Stimulated activated CD4-positive, alpha-beta T cell treated with anti-CD3 and anti-CD28 coated beads, Interleukin-1b, Interleukin-23, amount 100 ng/mL, for 4 hours (primary cell): Measurements from ENCODE around the gene CCSER1.

Experiments
- DNase-seq, 2 donors: peaks; one replicate each; pipeline ENCODE4 v3.0.0-alpha.2; 2020; ENCODE audit warnings: low read depth in 2 of 2

The CCSER1 gene

GRCh38 chr4:90570615-90571014 is 443.4 kb downstream of the CCSER1 start:
- DNase-seq: no peak

GRCh38 chr4:90572996-90573395 is 445.8 kb downstream of the CCSER1 start:
- no peak for DNase-seq

GRCh38 chr4:90575371-90575770 is 448.2 kb downstream of the CCSER1 start:
- no peak for DNase-seq

GRCh38 chr4:90580326-90580725 is 453.1 kb downstream of the CCSER1 start:
- no peak for DNase-seq

DNA sequence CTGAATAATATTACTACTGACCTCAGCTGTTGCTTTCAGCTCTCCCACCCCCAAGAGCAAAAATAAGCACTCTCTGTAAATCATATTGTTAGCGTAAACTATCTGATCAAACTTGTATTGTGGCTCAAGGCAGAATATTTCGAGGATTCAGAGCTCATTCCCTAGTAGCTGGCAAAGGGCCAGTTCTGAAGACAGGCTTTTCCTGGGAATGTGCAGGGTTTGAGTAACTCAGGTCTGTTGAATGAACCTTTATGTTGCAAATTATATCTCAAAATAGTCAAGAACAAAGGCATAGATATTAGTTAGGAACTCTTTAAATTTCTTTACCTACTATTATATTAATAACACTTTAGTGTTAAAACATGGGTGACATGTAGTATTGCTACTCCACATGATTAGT is 454.9 kb downstream of the CCSER1 start:
- DNase-seq: no peak

GRCh38 chr4:90584051-90584450 is 456.9 kb downstream of the CCSER1 start:
- no peak for DNase-seq

DNA sequence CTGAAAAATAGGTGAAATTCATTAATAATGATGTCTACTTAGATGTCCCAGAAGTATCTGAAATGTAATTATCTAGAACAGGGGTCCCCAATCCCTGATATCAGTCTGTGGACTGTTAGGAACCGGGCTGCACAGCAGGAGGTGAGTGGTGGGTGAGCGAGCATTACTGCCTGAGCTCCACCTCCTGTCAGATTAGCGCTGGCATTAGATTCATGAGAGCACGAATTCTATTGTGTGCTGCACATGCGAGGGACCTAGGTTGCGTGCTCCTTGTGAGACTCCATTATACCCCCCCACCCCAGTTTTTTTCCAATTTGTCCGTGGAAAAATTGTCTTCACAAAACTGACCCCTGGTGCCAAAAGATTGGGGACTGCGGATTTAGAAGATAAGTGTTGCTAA is 458.8 kb downstream of the CCSER1 start:
- no peak for DNase-seq

DNA sequence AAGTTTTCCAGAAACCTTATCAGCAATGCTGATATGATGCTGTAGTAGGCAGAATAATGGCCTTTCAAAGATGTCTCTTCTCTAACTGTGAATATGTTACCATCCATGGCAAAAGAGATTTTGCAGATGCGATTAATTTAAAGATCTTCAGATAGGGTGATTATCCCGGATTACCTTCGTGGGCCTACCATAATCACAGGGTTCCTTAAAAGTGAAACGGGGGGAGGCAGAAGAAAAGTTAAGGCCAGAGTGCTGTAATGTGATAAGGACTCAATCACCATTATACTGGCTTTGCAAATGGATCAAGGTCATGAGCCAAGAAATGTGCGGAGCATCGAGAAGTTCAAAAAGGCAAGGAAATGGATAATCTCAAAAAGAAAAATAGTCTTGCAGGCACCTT is 459.6 kb downstream of the CCSER1 start:
- DNase-seq: no peak

GRCh38 chr4:90597927-90598326 is 470.7 kb downstream of the CCSER1 start:
- no peak for DNase-seq

- no peak for DNase-seq
Measured at GRCh38 chr4:90598741-90599140, 471.5 kb downstream of the CCSER1 start.

- DNase-seq: no peak
Measured at GRCh38 chr4:90602726-90603125, 475.5 kb downstream of the CCSER1 start.

- no peak for DNase-seq
Measured at GRCh38 chr4:90603540-90603939, 476.3 kb downstream of the CCSER1 start.

GRCh38 chr4:90606781-90607180 is 479.6 kb downstream of the CCSER1 start:
- no peak for DNase-seq

DNA sequence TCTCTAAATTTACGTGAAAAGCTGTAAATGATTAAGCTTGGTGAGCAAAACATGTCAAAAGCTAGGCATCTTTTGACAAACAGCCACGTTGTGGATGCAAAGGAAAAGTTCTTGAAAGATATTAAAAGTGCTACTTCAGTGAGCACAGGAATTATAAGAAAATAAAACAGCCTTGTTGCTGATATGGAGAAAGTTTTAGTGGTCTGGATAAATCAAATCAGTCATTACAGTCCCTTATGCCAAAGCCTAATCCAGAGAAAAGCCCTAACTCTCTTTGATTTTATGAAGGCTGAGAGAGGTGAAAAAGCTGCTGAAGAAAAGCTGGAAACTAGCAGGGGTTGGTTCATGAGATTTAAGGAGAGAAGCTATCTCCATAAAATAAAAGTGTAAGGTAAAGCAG is 487.2 kb downstream of the CCSER1 start:
- no peak for DNase-seq

GRCh38 chr4:90621080-90621479 is 493.9 kb downstream of the CCSER1 start:
- DNase-seq: no peak

- no peak for DNase-seq
Measured at GRCh38 chr4:90624781-90625180, 497.6 kb downstream of the CCSER1 start.

DNA sequence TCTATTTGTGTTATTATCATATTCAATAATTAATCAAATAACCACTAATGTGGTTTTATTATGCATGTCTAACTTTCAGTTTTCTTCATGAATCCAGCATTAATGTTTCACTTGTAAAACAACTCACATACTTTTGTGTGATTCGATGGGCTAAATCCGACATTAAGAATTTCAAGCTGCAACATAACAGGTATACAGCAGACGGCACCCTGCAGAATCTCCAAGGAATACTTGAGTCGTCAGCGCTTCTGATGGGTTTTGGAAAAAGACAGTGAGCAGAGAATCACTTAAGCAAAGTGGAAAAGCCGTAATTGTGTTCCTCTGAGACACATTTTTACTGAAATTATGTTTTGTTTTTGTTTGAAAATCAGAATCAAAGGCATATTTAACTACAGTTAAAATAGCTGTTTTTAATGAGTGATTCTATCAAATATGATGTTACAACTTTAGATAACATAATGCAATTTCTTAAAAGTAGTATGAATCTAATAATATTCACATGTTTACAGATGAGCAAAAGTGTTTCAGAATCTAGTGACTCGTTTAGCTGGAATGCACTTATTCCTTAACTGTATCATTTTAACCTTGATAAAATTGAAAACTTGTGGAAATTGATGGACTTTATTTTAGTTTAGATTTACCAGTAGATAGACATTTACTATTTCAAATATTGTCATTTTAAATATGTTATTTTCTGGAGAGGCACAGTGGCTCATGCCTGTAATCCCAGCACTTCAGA is 514.8 kb downstream of the CCSER1 start:
- DNase-seq: no peak

DNA sequence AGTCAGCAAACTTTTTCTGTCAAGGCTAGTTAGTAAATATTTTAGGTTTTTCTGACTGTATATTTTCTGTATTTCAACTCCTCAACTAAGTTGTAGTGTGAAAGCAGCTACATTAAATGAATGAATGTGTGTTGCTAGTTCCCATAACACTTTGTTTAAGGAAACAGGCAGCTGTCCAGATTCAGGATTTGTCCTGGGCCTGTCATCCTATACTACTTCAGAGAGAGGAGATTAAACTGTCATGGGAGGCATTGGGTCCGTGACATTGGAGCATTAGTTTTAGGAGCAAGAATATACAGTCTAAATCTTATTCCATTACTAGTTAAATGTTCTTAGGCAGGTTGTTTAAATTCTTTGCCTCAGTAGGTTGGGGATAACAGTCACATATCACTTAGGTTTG is 516.0 kb downstream of the CCSER1 start:
- no peak for DNase-seq

DNA sequence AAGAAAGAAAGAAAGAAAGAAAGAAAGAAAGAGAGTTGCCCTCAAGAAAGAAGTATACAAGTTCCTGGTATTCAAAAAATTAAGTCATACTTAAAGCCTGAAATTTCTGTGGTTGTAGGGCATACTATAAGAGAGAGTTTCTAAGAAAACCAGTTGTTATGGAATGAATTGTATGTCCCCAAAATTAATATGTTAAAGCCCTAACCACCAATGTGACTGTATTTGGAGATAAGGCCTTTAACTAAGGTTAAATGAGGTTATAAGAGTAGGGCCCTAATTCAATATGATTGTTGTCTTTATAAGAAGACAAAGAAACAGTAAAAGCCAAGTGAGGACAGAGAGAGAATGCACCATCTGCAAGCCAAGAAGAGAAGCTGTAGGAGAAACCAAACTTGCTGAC is 521.1 kb downstream of the CCSER1 start:
- DNase-seq: no peak

- DNase-seq: no peak
Measured at GRCh38 chr4:90648791-90649190, 521.6 kb downstream of the CCSER1 start.

GRCh38 chr4:90660672-90661071 is 533.5 kb downstream of the CCSER1 start:
- DNase-seq: no peak

DNA sequence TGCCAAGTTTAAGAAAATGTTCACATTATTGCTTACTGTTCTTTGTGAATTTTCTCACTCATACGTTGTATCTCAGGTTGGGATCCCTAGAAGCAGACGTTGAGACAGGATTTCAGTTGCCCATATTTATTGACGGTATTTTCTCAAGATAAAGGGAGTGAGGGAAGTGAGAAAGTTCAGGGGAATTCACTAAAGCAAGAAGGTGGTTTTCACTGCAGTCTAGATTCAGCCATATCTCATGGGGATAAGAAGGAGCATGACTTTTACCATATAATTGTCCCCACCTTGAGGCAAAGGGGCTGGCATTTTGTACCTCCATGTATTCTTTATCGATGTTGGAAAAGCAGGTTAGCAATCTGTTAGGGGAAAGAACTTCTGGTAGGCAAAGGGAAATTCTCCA is 543.0 kb downstream of the CCSER1 start:
- no peak for DNase-seq

DNA sequence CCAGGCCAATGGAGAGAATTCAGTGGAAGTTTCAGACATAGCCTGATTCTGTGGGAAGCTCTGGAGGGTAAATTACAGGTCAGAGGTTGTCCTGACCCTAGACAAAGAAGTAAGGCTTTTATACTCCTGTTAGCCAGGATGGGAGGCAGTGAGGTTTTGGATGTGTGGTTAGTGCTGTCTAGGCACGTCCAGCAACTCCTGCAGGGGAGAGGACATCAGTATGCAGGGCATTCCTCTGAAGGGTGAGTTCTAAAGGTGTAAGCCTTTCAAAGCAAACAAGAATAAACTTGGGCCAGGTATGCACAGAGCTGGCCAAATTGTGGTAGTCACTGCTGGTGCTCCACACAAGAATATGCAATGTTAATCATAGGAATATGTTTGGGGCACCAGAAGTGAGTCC is 562.5 kb downstream of the CCSER1 start:
- DNase-seq: no peak

DNA sequence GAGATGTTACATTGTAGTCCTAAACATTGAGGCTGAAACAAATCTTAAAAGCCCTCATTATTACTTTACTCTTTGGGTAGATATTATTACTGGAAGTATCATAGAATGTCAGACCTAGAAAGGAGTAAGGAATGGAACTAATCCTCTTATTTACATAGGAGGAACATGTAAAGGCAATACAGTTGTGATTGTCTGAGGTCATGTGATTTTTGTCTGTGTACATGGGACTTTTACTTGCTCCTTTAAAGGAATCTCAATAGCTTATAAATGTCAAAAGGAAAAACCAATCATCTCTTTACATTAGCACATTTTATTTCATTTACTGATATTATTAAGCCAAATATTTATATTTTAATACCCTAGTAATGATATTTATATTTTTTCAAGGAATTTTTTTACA is 568.2 kb downstream of the CCSER1 start:
- DNase-seq: no peak
